Calu3 (cell line): ENCODE data around the gene SLC30A2. TPM values are rescaled to one million over a fixed set of nuclear protein-coding genes. Genes with fewer than 3 reads are reported as not detected.
A peak's percentile ranks its signal among the peaks of the same experiment; 100 is the strongest.

Experiments
- BruUV-seq: library from RNA; stranded (reverse); fragments of 400-500 nt; replicated peaks from 2 replicates; lab custom pipeline; 2021; lab: Mats Ljungman, UMichigan
- CTCF ChIA-PET: fragments of 300-600 bp; sonication (Branson Sonifier 250); formaldehyde crosslinking; loops from one replicate; lab custom pipeline; 2022; ENCODE audit warnings: antibody characterized with exemption; lab: Charles Lee
- DNase-seq: peaks from one replicate; pipeline ENCODE4 v3.0.0; 2022
- H3K27ac Mint-ChIP-seq: one replicate; pipeline ENCODE4 v1.8.0; 2022; ENCODE audit warnings: mixed read lengths; ENCODE audit not compliant: unreplicated experiment
- H3K27me3 Mint-ChIP-seq: one replicate; pipeline ENCODE4 v1.8.0; 2022; ENCODE audit warnings: mixed read lengths; ENCODE audit not compliant: unreplicated experiment
- H3K36me3 Mint-ChIP-seq: one replicate; pipeline ENCODE4 v1.8.0; 2022; ENCODE audit warnings: mild to moderate bottlenecking, moderate library complexity, mixed read lengths; ENCODE audit not compliant: insufficient read depth, unreplicated experiment
- H3K4me1 Mint-ChIP-seq: one replicate; pipeline ENCODE4 v1.8.0; 2022; ENCODE audit warnings: mild to moderate bottlenecking, low read depth, mixed read lengths; ENCODE audit not compliant: unreplicated experiment
- H3K4me3 Mint-ChIP-seq: one replicate; pipeline ENCODE4 v1.8.0; 2022; ENCODE audit warnings: mild to moderate bottlenecking, low read depth, moderate library complexity, mixed read lengths; ENCODE audit not compliant: unreplicated experiment
- H3K9me3 Mint-ChIP-seq: one replicate; pipeline ENCODE4 v1.8.0; 2022; ENCODE audit warnings: low read depth, mixed read lengths; ENCODE audit not compliant: unreplicated experiment
- intact Hi-C: fragments of 100-400 bp; cut with micrococcal nuclease; formaldehyde crosslinking; loops from one replicate; pipeline ENCODE4 v1.10.0; 2022; ENCODE audit not compliant: unreplicated experiment
- total RNA-seq: library from RNA; stranded (reverse); gene quantifications from 2 replicates; pipeline ENCODE4 v1.2.3, GENCODE V29; 2022
- TF ChIP-seq, protein P1 (sequence below): fragments of 200-600 bp; IDR thresholded peaks from one replicate; pipeline ENCODE4 v1.8.0; 2022; ENCODE audit warnings: antibody characterized with exemption; ENCODE audit not compliant: unreplicated experiment

SLC30A2 gene
- total RNA-seq, 1 experiment from 2014 or later, result not detected

DNA sequence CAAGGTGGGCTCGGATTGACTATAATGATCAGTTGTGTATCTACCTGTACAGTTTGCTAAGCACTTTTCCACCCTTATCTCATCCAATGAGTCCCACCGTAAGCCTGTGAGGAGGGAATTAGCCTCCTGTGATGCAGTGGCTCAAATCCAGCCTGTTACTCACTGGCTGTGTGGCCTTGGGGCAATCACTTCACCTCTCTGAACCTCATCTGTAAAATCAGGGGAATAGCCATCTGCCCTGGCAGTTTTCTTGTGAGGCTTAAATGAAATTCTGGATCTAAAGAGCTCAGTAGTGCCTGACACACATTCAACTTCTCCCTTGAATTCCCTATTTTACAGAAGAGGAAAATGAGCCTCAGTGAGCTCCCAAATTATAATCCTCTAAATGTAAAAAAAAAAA lies 31.7 kb downstream of the SLC30A2 start:
- H3K4me1 Mint-ChIP-seq, result peaks cover 6% of the 10 kb centered on the region
- CTCF ChIA-PET, result no interaction called here
- no TSS peak for BruUV-seq

DNA sequence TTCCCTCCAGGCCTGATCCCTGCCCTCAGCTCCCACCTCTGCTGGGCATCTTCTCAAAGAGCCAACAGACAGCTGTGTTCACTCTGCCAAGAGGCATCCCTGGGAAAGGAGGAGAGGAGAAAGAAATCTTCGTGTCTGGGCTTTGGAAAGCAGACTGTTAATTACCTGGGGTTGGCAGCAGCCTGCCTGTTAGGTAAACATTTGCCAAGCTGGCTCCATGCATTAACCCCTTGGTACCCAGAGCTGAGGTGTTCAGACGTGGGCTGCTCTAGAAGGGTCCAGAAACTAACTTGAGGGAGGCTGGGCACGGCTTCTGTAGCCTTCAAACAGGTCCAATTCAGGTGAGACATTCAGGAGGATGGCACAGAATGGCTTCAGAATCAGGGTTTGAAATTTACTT lies 33.1 kb downstream of the SLC30A2 start:
- no peak overlapping the region for H3K27ac Mint-ChIP-seq
- no peak for DNase-seq
- H3K4me1 Mint-ChIP-seq, result no peaks in the 10 kb centered on the region
- no peak overlapping the region for H3K4me3 Mint-ChIP-seq
- no peaks in the 10 kb centered on the region for H3K36me3 Mint-ChIP-seq
- TF ChIP-seq, protein P1, sequence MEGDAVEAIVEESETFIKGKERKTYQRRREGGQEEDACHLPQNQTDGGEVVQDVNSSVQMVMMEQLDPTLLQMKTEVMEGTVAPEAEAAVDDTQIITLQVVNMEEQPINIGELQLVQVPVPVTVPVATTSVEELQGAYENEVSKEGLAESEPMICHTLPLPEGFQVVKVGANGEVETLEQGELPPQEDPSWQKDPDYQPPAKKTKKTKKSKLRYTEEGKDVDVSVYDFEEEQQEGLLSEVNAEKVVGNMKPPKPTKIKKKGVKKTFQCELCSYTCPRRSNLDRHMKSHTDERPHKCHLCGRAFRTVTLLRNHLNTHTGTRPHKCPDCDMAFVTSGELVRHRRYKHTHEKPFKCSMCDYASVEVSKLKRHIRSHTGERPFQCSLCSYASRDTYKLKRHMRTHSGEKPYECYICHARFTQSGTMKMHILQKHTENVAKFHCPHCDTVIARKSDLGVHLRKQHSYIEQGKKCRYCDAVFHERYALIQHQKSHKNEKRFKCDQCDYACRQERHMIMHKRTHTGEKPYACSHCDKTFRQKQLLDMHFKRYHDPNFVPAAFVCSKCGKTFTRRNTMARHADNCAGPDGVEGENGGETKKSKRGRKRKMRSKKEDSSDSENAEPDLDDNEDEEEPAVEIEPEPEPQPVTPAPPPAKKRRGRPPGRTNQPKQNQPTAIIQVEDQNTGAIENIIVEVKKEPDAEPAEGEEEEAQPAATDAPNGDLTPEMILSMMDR, result no peak
- intact Hi-C loops, result no loop called here
- H3K9me3 Mint-ChIP-seq, result no peaks in the 10 kb centered on the region
- H3K27me3 Mint-ChIP-seq, result no peaks in the 10 kb centered on the region
- BruUV-seq, result no TSS peak
- CTCF ChIA-PET, result no interaction called here

More for the DNA sequence above, 31.7 kb downstream of the SLC30A2 start:
- no peak overlapping the region for H3K4me3 Mint-ChIP-seq
- TF ChIP-seq, protein P1, result no peak
- no peak for DNase-seq
- intact Hi-C loops, result no loop called here
- H3K9me3 Mint-ChIP-seq, result no peaks in the 10 kb centered on the region
- H3K27ac Mint-ChIP-seq, result no peak overlapping the region
- no peaks in the 10 kb centered on the region for H3K27me3 Mint-ChIP-seq
- peaks cover 5% of the 10 kb centered on the region for H3K36me3 Mint-ChIP-seq

DNA sequence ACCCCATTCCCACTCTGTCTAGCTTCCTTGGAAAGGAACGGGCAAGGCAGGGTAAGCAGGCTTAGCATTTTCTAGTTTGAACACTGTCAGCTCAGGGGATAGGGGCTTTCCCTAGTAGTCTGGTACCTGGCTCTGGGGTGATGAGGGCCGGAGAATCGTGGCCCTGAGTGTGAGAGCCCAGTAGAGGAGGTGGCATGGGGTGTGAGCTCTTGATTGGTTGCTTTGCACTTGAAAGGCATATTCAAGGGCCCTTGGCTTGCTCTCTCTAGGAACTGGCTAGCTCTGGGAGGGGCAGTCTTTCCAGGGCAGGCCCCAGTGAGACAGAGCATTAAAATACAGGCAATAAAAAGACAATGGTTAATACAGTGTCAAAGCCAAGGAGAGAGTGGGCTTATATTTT lies 35.1 kb downstream of the SLC30A2 start:
- no peaks in the 10 kb centered on the region for H3K9me3 Mint-ChIP-seq
- DNase-seq, result no peak
- no peak overlapping the region for H3K27ac Mint-ChIP-seq
- no peaks in the 10 kb centered on the region for H3K36me3 Mint-ChIP-seq
- H3K4me3 Mint-ChIP-seq, result no peak overlapping the region
- BruUV-seq, result no TSS peak
- CTCF ChIA-PET, result interaction anchor here (1.4 kb wide), 1 partner anchor 115 kb away, joined by 3 read pairs; no protein-coding TSS in a partner anchor
- TF ChIP-seq, protein P1, result no peak
- intact Hi-C loops, result no loop called here
- no peaks in the 10 kb centered on the region for H3K4me1 Mint-ChIP-seq
- peaks cover 6% of the 10 kb centered on the region for H3K27me3 Mint-ChIP-seq

GRCh38 chr1:26009796-26010447 lies 36.0 kb downstream of the SLC30A2 start:
- CTCF ChIA-PET, result interaction anchor here (1.4 kb wide), 1 partner anchor 114 kb away, joined by 3 read pairs; no protein-coding TSS in a partner anchor
- intact Hi-C loops, result no loop called here
- Mint-ChIP-seq H3K4me1 (no peaks in the 10 kb centered on the region), H3K36me3 (no peaks in the 10 kb centered on the region), H3K27me3 (peaks cover 15% of the 10 kb centered on the region), H3K27ac (no peak overlapping the region), H3K9me3 (no peaks in the 10 kb centered on the region), H3K4me3 (no peak overlapping the region)
- peak; percentile 16 for DNase-seq
- TF ChIP-seq, protein P1, result no peak
- no TSS peak for BruUV-seq
